Suprapubic skin (tissue), 4 donors: ENCODE data around the gene MXRA5. TPM values are rescaled to one million over a fixed set of nuclear protein-coding genes. Genes with fewer than 3 reads are reported as not detected.

Source experiments
- DNase-seq, 2 donors: peaks; one replicate each; pipeline ENCODE4 v3.0.0-alpha.2; 2019; ENCODE audit warnings: low spot score in 2 of 2
- H3K27ac ChIP-seq: fragments of 200-600 bp; sonication (generic); one replicate; pipeline ENCODE4 v1.5.1; 2019
- H3K27me3 ChIP-seq: fragments of 200-600 bp; sonication (generic); one replicate; pipeline ENCODE4 v1.5.1; 2019
- H3K36me3 ChIP-seq: fragments of 200-600 bp; sonication (generic); one replicate; pipeline ENCODE4 v1.5.1; 2019
- H3K4me1 ChIP-seq: fragments of 200-600 bp; sonication (generic); one replicate; pipeline ENCODE4 v1.5.1; 2019
- H3K4me3 ChIP-seq: fragments of 200-600 bp; sonication (generic); one replicate; pipeline ENCODE4 v1.5.1; 2019; ENCODE audit warnings: mild to moderate bottlenecking
- H3K9me3 ChIP-seq: fragments of 200-600 bp; sonication (generic); one replicate; pipeline ENCODE4 v1.5.1; 2019
- CTCF ChIP-seq, 2 donors: fragments of 200-600 bp in 1 of 2; fragments of 450-650 bp in 1 of 2; sonication (generic) in 1 of 2; IDR thresholded peaks; one replicate each; pipeline ENCODE4 v1.5.1; 2016 to 2019; ENCODE audit warnings: antibody characterized with exemption in 2 of 2, mild to moderate bottlenecking in 1 of 2, moderate library complexity in 1 of 2
- EP300 ChIP-seq: sonication (generic); formaldehyde crosslinking; IDR thresholded peaks from one replicate; pipeline ENCODE4 v1.6.1; 2017; ENCODE audit warnings: antibody characterized with exemption
- POLR2A ChIP-seq, 2 donors: fragments of 450-650 bp; IDR thresholded peaks; one replicate each; pipeline ENCODE4 v1.6.1; 2017; ENCODE audit warnings: antibody characterized with exemption in 2 of 2, mild to moderate bottlenecking in 2 of 2, moderate library complexity in 2 of 2
- POLR2AphosphoS5 ChIP-seq, 3 donors: sonication (generic); formaldehyde crosslinking; IDR thresholded peaks; one replicate each; pipeline ENCODE4 v1.6.1; 2017; ENCODE audit warnings: antibody characterized with exemption in 3 of 3
- WGBS: methylation state at CpG from one replicate; pipeline ENCODE4 v1.1.5; 2018; 5-methylcytosine and 5-hydroxymethylcytosine counted together
- total RNA-seq, 4 donors: library from RNA; depleted of rRNA; stranded (reverse); fragments of >200 nt; gene quantifications; one replicate each; pipeline ENCODE4 v1.1.0, GENCODE V29; 2016

The MXRA5 gene
- total RNA-seq, 4 donors from 2014 or later = 12.1 to 27.8 (median 13.5) TPM

GRCh38 chrX:3299636-3300035 lies 46.8 kb downstream of the MXRA5 start:
- Histone ChIP-seq H3K4me3 (no peak overlapping the region), H3K27ac (no peak overlapping the region), H3K4me1 (no peaks in the 10 kb centered on the region), H3K27me3 (no peaks in the 10 kb centered on the region), H3K9me3 (no peaks in the 10 kb centered on the region), H3K36me3 (no peaks in the 10 kb centered on the region)
- DNase-seq = no peak
- TF ChIP-seq POLR2AphosphoS5 (IDR thresholded peaks at IDR 0.05) (no peak), EP300 (no peak), CTCF (IDR thresholded peaks at IDR 0.05) (no peak), POLR2A (IDR thresholded peaks at IDR 0.05) (no peak)
- WGBS = 73% methylated on average over 1 of the region's 1 CpG

DNA sequence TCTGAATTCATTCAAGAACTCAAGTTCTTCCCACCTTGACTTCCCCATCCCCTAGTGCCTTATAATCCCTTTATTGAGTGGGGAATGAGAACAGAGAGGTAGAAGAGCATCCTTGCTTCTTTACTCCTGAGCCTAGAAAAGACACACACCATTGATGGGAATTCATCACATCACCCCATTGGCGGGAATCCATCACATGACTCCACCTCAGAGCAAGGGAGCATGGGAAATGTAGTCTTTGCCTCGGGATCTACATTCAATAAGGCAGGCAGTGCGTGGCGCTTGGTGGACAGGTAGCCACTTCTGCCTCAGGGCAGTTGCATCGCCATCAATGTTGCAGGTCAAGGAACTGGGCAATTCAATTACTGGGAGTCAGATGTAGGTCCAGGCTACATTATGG lies 50.7 kb downstream of the MXRA5 start:
- no peaks in the 10 kb centered on the region for H3K4me1 ChIP-seq
- no peak overlapping the region for H3K27ac ChIP-seq
- no peaks in the 10 kb centered on the region for H3K27me3 ChIP-seq
- no peaks in the 10 kb centered on the region for H3K36me3 ChIP-seq
- TF ChIP-seq POLR2A (IDR thresholded peaks at IDR 0.05) = no peak
- no peak for TF ChIP-seq CTCF (IDR thresholded peaks at IDR 0.05)
- TF ChIP-seq POLR2AphosphoS5 (IDR thresholded peaks at IDR 0.05) = no peak
- TF ChIP-seq EP300 = no peak
- no peak for DNase-seq
- no peaks in the 10 kb centered on the region for H3K9me3 ChIP-seq
- WGBS = 68% methylated on average over 5 of the region's 5 CpGs
- H3K4me3 ChIP-seq = no peak overlapping the region

DNA sequence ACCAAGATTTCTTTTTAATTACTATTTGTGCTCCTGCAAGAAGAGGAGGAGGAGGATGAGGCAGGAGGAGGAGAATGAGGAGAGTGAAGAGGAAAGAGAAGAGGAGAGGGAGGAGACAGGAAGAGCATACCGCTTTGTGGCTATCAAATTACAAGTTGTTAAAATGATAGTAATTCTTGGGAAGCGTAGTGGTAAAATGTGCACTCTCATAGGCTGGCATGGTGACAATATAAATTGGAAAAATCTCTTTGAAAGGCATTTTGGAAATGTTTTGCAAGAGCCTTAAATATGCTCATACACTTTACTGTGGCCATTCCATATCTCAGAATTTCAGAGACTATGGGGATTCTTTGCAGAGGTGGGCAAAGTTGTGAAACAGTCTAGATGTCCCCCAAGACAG lies 53.2 kb downstream of the MXRA5 start:
- no peaks in the 10 kb centered on the region for H3K36me3 ChIP-seq
- TF ChIP-seq CTCF (IDR thresholded peaks at IDR 0.05) = no peak
- no peak overlapping the region for H3K27ac ChIP-seq
- no peak for DNase-seq
- H3K4me1 ChIP-seq = no peaks in the 10 kb centered on the region
- no peaks in the 10 kb centered on the region for H3K9me3 ChIP-seq
- H3K27me3 ChIP-seq = no peaks in the 10 kb centered on the region
- H3K4me3 ChIP-seq = no peak overlapping the region
- WGBS = 57% methylated on average over 2 of the region's 2 CpGs

GRCh38 chrX:3290561-3290960 lies 55.9 kb downstream of the MXRA5 start:
- Histone ChIP-seq H3K27ac (no peak overlapping the region), H3K27me3 (no peaks in the 10 kb centered on the region), H3K36me3 (no peaks in the 10 kb centered on the region), H3K9me3 (no peaks in the 10 kb centered on the region), H3K4me3 (no peak overlapping the region), H3K4me1 (peaks cover 4% of the 10 kb centered on the region)
- DNase-seq = no peak
- WGBS = 83% methylated on average over 1 of the region's 1 CpG
- TF ChIP-seq CTCF (IDR thresholded peaks at IDR 0.05) (no peak), POLR2A (IDR thresholded peaks at IDR 0.05) (no peak), POLR2AphosphoS5 (IDR thresholded peaks at IDR 0.05) (no peak), EP300 (no peak)

DNA sequence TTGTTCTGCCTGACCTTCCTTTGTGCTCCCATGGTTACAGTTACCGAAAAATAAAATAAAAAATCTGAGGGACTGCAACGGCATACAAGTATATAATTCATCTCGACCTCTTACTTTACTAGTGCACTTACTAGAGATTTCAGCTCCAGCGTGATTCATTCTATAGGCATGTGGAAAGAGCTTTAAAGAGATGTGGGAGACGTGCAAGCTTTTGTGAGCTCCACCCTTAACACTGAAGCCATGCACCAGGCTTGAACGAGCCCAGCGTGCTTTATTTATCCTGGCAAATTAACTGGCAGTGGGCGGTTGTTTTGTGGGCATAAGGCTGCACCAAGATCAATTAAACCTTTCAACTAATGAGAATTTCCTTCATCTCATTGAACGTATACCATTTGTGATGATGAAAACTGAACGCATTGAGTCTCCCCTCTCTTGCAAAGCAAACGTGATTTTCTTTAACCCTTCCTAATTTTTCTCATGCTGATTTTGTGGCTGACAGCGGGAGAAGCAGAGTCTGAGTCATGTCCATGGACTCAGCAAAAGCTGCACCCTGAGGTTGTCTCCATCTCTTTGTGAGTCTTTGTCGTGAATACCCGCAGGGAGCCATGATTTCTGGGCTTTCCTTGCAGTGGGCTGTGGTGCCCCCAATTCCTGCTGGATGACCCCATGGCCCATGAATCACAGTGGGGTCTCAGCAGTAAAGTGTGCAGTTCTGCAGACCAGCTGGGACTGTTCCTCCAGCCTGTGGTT lies 60.1 kb downstream of the MXRA5 start:
- Histone ChIP-seq H3K27me3 (no peaks in the 10 kb centered on the region), H3K4me1 (peaks cover 4% of the 10 kb centered on the region), H3K27ac (no peak overlapping the region), H3K36me3 (no peaks in the 10 kb centered on the region), H3K9me3 (no peaks in the 10 kb centered on the region), H3K4me3 (no peak overlapping the region)
- WGBS = 28% methylated on average over 14 of the region's 14 CpGs
- no peak for DNase-seq
- TF ChIP-seq CTCF (IDR thresholded peaks at IDR 0.05) = no peak
- TF ChIP-seq EP300 = no peak
- TF ChIP-seq POLR2AphosphoS5 (IDR thresholded peaks at IDR 0.05) = no peak
- no peak for TF ChIP-seq POLR2A (IDR thresholded peaks at IDR 0.05)
